Loucy (cell line): ENCODE results near the gene LDAH.

Experiments used
- CTCF ChIP-seq: fragments of 200-600 bp; sonication (generic); conservative IDR thresholded peaks from 2 replicates; pipeline ENCODE4 v1.5.1; 2014; ENCODE audit warnings: mild to moderate bottlenecking, antibody characterized with exemption, low read length
- EZH2phosphoT487 ChIP-seq: fragments of 200-600 bp; IDR thresholded peaks from 2 replicates; pipeline ENCODE4 v1.6.1; 2018; ENCODE audit warnings: antibody characterized with exemption, mild to moderate bottlenecking, moderate library complexity, borderline replicate concordance

GRCh38 chr2:20660506-20661420 lies 162.1 kb downstream of the LDAH start:
- no peak for TF ChIP-seq CTCF
- TF ChIP-seq EZH2phosphoT487, result no peak
